Epithelial cell of proximal tubule (primary cell): Measurements from ENCODE around the gene CLIP1. TPM values are rescaled to one million over a fixed set of nuclear protein-coding genes. Genes with fewer than 3 reads are reported as not detected.
"Not testable (repeated sequence)": the region's sequence is repeated elsewhere in the genome, so short reads cannot be mapped to it uniquely, and the experiment has no call there.

ENCODE experiments used
- DNase-seq: peaks from one replicate; pipeline ENCODE4 v3.0.0-alpha.2; 2011; ENCODE audit warnings: low read depth
- H3K4me3 ChIP-seq: 2 replicates; pipeline ENCODE4 v1.5.1; 2011; ENCODE audit warnings: low read depth, mild to moderate bottlenecking, low read length
- total RNA-seq: library from RNA; depleted of rRNA; stranded (reverse); fragments of >200 nt; gene quantifications from 2 replicates; pipeline ENCODE4 v1.2.3, GENCODE V29; 2015
- TF ChIP-seq, protein P1 (sequence below): conservative IDR thresholded peaks from 2 replicates; pipeline ENCODE4 v1.5.1; 2012; ENCODE audit warnings: low read depth, mild to moderate bottlenecking, low read length

The CLIP1 gene
- total RNA-seq, 1 donor from 2014 or later = 49.6 TPM

DNA sequence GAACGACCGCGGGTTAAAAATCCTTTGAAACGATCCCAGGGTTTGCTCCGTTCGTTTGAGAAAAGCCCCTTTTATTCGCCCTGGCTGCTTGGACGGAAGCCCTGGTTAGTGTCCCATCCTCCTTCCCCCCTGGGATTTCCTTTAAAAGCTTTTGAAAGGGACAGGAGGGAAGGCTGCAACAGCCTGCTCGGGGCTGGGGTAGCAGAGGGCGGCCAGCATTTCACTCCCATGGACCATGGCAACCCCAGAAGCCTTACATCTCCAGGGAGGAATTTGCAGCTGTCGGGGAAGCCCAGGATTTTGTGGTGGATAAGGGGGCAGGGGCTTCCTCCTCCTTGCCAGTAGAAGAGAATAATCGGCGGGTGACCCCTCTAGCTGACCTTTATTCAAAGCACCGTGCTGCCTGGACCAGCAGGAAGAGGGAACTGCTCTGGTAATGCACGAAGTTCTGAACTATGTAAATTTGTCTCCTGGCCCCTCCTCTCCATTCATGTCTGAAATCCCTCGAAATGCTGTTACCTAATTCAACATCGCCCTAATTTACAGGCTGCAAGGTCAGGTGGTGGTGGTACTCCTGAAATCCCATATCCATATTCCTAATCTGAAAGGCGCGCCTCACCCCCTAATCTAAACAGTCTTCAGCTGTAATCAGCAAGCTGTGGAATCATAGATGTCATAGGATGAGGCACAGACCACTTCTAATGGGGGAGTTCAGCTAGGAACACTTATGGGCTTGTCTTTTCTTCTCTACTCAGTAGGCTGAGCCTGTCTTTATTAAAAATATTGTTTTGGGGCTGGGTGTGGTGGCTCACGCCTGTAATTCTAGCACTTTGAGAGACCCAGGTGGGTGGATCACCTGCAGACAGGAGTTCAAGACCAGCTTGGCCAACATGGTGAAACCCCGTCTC, 1.0 kb upstream of the CLIP1 start:
- no peak for DNase-seq
- peak overlapping the region; percentile 74 for H3K4me3 ChIP-seq
- TF ChIP-seq, protein P1, sequence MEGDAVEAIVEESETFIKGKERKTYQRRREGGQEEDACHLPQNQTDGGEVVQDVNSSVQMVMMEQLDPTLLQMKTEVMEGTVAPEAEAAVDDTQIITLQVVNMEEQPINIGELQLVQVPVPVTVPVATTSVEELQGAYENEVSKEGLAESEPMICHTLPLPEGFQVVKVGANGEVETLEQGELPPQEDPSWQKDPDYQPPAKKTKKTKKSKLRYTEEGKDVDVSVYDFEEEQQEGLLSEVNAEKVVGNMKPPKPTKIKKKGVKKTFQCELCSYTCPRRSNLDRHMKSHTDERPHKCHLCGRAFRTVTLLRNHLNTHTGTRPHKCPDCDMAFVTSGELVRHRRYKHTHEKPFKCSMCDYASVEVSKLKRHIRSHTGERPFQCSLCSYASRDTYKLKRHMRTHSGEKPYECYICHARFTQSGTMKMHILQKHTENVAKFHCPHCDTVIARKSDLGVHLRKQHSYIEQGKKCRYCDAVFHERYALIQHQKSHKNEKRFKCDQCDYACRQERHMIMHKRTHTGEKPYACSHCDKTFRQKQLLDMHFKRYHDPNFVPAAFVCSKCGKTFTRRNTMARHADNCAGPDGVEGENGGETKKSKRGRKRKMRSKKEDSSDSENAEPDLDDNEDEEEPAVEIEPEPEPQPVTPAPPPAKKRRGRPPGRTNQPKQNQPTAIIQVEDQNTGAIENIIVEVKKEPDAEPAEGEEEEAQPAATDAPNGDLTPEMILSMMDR = no peak

DNA sequence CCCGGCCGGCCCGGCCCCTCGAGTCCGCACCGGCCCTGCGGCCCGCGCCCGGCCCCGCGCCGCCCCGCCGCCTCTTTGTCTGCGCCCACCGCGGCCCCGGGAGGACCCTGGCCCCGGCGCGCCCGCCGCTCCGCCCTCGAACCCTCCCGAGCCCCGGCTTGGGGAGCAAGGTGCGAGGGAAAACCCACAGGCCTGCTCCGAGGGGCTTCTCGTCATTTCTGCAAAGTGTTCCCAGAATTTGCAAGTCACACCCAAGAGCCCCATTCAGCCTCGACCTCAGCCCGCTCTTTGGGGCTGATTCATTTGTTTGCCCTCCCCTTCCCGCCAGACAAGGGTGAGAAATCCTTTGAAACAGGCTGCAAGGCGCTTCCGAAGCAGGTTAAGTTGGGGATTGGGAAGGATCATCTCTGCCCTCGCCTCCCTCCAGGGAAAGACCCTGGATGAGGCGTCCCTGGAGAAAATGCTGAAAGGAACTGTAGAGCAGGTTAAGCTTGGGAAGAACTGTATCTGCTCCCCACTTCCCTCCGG, 325 bp upstream of the CLIP1 start:
- TF ChIP-seq, protein P1 = no peak
- peak overlapping the region; percentile 74 for H3K4me3 ChIP-seq
- no peak for DNase-seq

DNA sequence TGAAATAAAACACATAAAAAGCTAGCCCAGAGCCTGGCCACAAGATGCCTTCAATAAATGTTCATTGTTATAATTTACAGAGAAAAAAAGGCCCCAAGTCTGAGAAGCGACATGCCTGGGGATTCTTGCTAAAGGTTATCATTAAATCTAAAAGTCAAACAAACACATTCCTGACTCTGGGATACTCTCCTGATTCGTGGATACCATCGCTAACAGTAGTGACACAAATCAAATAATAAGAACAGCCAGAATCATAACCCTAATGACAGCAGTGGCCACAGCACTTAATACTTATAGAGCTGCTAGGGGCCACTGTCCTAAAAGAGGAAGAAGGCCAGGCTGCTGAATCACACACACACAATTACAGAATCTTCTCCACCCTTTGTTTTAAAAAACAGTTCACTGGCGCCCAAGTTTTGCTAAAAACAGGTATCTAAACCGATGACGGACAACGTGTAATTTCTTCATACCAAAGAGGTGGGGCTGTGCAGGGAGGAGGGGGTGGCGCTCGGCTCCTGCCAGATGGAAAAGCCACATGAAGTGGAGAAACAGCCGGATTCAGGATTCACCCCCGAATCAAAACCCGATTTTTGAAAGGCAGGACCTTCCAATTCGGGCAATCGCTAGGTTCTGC, 1.2 kb downstream of the CLIP1 start:
- DNase-seq = no peak
- peak overlapping the region; percentile 82 for H3K4me3 ChIP-seq
- TF ChIP-seq, protein P1 = no peak

DNA sequence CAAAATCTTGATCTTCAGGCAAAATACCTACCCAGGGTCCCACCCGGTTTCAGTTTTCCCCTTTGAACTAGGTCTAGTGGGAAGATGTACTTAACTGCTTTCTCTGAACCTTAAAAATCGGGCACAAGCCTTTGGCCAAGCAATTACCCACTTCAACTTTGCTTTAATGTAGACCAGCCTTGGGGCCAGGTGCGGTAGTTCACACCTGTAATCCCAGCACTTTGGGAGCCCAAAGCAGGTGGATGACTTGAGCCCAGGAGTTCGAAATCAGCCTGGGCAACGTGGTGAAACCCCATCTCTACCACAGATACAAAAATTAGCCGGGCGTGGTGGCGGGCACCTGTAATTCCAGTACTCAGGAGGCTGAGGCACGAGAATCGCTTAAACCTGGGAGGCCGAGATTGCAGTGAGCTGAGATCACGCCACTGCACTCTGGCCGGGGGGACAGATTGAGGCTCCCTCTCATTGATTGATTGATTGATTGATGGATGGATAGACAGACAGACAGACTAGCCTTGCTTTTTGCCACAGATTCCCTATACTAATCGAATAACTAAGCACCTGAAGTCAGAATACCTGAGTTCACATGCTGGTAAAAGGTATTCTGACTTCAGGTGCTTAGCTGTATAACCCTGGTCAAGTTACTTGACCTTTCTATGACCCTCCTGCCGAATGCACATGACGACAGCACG, 1.9 kb downstream of the CLIP1 start:
- H3K4me3 ChIP-seq = peak overlapping the region; percentile 82
- TF ChIP-seq, protein P1 = no peak
- no peak for DNase-seq

DNA sequence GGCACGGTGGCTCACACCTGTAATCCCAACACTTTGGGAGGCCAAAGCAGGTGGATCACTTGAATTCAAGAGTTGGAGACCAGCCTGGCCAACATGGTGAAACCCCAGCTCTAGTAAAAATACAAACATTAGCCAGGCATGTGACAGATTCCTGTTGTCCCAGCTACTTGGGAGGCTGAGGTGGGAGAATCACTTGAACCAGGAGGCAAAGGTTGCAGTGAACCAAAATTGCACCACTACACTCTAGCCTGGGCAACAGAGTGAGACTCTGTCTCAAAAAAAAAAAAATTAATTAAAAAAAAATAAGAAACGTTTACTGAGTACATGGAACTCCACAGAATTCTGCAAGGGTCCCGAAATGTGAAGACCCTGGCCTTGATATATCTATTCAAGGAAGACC, 3.4 kb downstream of the CLIP1 start:
- not testable (repeated sequence) for DNase-seq, H3K4me3 ChIP-seq

DNA sequence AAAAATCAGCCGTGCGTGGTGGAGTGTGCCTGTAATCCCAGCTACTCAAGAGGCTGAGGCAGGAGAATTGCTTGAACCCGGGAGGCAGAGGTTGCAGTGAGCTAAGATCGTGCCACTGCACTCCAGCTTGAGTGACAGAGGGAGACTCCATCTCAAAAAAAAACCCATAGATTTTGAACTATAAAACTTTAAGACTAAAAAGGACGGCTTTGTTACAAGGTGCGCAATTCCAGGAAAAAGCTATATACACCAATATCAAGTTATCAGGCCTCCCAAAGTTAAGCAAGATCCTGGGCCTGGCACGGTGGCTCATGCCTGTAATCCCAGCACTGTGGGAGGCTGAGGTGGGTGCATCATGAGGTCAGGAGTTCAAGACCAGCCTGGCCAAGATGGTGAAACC, 6.8 kb downstream of the CLIP1 start:
- not testable (repeated sequence) for DNase-seq, H3K4me3 ChIP-seq

DNA sequence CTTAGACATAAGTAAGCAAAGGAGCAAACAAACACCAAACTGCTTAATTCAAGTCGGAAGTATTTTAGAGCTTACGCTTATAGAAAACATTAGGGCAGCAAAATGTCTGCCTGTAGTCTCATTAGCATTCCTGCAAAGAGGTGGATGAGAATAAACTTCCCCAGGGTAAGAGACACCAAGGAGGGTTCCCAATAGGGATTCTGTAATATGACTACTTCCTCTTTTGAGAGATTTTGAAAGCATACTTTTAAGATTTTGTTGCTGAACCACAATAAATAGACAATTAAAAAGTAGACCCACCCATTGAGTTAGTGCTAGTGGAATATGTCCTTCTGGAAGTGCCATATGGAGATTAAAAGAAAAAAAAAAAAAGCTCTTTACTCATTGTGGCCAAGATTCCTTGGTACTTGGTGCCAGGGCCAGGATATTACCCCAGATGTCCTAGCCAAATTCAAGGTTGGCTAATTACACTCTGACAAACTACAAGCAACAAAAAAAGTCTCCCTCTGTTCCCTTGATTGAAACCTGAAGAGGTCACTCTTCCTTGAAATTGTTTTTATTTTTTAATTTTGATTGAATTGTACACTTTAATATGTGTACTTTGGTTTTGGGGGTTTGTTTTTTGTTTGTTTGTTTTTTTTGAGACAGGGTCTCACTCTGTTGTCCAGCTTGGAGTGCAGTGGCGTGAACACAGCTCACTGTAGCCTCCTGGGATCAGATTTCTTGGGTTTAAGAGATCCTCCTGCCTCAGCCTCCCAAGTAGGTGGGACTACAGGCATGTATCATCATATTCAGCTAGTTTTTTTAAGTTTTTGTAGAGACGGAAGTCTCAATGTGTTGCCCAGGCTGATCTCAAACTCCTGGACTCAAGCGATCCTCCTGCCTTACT, 8.7 kb downstream of the CLIP1 start:
- DNase-seq = no peak
- H3K4me3 ChIP-seq = no peak overlapping the region
- TF ChIP-seq, protein P1 = no peak
